Upper lobe of right lung (tissue), 1 donor: ENCODE measurements around the gene CPNE8. TPM values are rescaled to one million over a fixed set of nuclear protein-coding genes. Genes with fewer than 3 reads are reported as not detected.
"Not testable (repeated sequence)": the region's sequence is repeated elsewhere in the genome, so short reads cannot be mapped to it uniquely, and the experiment has no call there.

Experiments
- ATAC-seq: fragments of 200-7000 bp; cut with Tn5 transposase; one replicate; pipeline ENCODE4 v1.9.1; 2020; ENCODE audit warnings: mild to moderate bottlenecking, moderate library complexity
- DNase-seq: peaks from one replicate; pipeline ENCODE4 v3.0.0-alpha.2; 2020
- H3K27ac ChIP-seq: fragments of 200-600 bp; one replicate; pipeline ENCODE4 v1.8.0; 2022
- H3K27me3 ChIP-seq: fragments of 200-600 bp; one replicate; pipeline ENCODE4 v1.8.0; 2022; ENCODE audit warnings: mild to moderate bottlenecking
- H3K36me3 ChIP-seq: fragments of 200-600 bp; one replicate; pipeline ENCODE4 v1.8.0; 2022
- H3K4me1 ChIP-seq: fragments of 200-600 bp; one replicate; pipeline ENCODE4 v1.8.0; 2022
- H3K4me3 ChIP-seq: fragments of 200-600 bp; one replicate; pipeline ENCODE4 v1.8.0; 2022; ENCODE audit warnings: mild to moderate bottlenecking
- H3K9me3 ChIP-seq: fragments of 200-600 bp; one replicate; pipeline ENCODE4 v1.8.0; 2022
- intact Hi-C: fragments of 100-400 bp; cut with DNase I; formaldehyde crosslinking; loops from one replicate; pipeline ENCODE4 v1.11.0; 2022
- total RNA-seq: library from RNA; stranded (reverse); fragmentation: NEBNext Ultra II Directional; extraction: Animal tissue kit (Norgen Biotek cat#: 25700); gene quantifications from one replicate; pipeline ENCODE4 v1.2.1, GENCODE V29; 2021
- TF ChIP-seq, protein P1 (sequence below): fragments of 200-600 bp; IDR thresholded peaks from one replicate; pipeline ENCODE4 v1.8.0; 2022; ENCODE audit warnings: antibody characterized with exemption
- donor health status: DM: no; HTN: yes; CAD: no; lungs with severe emphysema.

Gene CPNE8
- total RNA-seq, 1 donor from 2014 or later = 32.1 TPM

DNA sequence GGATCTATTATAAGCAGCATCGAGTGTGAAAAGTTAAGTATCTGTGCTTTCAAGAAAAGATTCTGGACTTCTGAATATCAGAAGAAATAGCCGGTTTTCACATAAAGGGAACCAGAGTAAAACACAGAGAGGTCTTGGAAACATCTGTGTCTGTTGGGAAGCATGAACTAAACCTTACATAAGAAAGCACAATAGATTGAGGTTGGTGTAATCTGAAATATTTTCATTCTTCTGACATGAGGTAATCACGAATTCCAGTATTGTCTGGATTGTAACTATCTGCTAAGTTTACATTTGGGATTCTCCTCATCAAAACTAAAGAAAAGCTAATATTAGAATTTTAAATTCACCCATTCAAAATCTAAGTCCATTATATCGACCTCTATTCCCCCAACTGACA is 161.3 kb downstream of the CPNE8 start:
- no peaks in the 10 kb centered on the region for H3K4me1 ChIP-seq
- ATAC-seq = no peak
- no peak overlapping the region for H3K4me3 ChIP-seq
- no peaks in the 10 kb centered on the region for H3K27me3 ChIP-seq
- no peaks in the 10 kb centered on the region for H3K36me3 ChIP-seq
- DNase-seq = no peak
- H3K27ac ChIP-seq = no peak overlapping the region
- TF ChIP-seq, protein P1, sequence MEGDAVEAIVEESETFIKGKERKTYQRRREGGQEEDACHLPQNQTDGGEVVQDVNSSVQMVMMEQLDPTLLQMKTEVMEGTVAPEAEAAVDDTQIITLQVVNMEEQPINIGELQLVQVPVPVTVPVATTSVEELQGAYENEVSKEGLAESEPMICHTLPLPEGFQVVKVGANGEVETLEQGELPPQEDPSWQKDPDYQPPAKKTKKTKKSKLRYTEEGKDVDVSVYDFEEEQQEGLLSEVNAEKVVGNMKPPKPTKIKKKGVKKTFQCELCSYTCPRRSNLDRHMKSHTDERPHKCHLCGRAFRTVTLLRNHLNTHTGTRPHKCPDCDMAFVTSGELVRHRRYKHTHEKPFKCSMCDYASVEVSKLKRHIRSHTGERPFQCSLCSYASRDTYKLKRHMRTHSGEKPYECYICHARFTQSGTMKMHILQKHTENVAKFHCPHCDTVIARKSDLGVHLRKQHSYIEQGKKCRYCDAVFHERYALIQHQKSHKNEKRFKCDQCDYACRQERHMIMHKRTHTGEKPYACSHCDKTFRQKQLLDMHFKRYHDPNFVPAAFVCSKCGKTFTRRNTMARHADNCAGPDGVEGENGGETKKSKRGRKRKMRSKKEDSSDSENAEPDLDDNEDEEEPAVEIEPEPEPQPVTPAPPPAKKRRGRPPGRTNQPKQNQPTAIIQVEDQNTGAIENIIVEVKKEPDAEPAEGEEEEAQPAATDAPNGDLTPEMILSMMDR = no peak
- intact Hi-C loops = no loop called here
- no peaks in the 10 kb centered on the region for H3K9me3 ChIP-seq

DNA sequence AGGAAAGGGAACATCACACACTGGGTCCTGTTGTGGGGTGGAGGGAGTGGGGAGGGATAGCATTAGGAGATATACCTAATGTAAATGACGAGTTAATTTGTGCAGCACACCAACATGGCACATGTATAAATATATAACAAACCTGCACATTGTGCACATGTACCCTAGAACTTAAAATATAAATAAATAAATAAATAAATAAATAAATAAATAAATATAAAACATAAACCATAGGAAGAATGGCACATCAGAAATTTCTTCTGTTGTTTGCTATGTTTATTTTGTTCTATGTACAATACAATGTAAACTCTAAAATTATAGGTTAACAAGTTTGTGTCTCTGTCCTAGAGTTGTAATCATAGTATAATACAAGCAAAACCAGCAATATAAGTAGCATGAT is 162.9 kb downstream of the CPNE8 start:
- H3K27me3 ChIP-seq, intact Hi-C loops, H3K4me1 ChIP-seq, H3K27ac ChIP-seq, DNase-seq, H3K9me3 ChIP-seq, H3K4me3 ChIP-seq, ATAC-seq, H3K36me3 ChIP-seq: not testable (repeated sequence)

DNA sequence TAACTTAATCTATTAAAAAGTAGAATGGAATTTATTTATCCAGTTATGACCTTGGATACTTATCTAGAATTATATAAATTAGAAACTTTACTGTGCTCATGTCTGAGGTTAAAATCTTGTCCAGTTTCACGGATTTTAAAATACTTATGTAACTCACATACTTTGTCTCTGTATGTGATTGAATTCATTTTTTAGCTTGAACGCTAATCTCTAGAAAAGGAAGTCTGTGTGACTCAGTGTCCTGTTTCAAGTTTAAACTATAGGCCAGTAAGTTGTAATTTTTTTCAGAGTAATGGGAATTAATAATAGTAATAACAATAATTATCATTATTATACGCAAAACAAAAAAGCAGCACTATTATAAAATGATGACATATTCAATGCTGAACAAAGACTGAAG is 168.6 kb downstream of the CPNE8 start:
- intact Hi-C loops = no loop called here
- H3K9me3 ChIP-seq = no peaks in the 10 kb centered on the region
- no peaks in the 10 kb centered on the region for H3K36me3 ChIP-seq
- TF ChIP-seq, protein P1 = no peak
- H3K27ac ChIP-seq = no peak overlapping the region
- no peak for ATAC-seq
- H3K27me3 ChIP-seq = no peaks in the 10 kb centered on the region
- H3K4me1 ChIP-seq = no peaks in the 10 kb centered on the region
- DNase-seq = no peak
- no peak overlapping the region for H3K4me3 ChIP-seq

DNA sequence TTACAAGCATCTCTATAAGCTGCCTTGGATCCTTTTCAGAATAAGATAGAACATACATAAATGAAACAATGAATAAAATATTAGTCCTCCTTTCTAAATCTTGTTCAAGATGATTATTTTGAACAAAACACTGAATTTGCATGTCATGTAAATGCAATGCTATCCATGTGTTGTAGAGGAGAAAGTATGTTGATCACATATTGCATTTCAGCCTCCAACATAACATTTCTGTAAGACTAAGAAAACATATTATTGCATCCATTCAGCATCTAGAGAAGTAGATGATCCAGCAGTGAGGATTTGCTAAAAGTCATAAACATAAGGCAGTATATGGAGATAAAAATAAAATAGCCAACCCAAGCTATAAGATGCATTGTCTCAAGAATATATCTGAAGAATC is 172.6 kb downstream of the CPNE8 start:
- TF ChIP-seq, protein P1 = no peak
- no peak overlapping the region for H3K4me3 ChIP-seq
- H3K4me1 ChIP-seq = no peaks in the 10 kb centered on the region
- H3K27me3 ChIP-seq = no peaks in the 10 kb centered on the region
- H3K9me3 ChIP-seq = no peaks in the 10 kb centered on the region
- no peaks in the 10 kb centered on the region for H3K36me3 ChIP-seq
- ATAC-seq (no peak), DNase-seq (no peak)
- no peak overlapping the region for H3K27ac ChIP-seq
- intact Hi-C loops = no loop called here

DNA sequence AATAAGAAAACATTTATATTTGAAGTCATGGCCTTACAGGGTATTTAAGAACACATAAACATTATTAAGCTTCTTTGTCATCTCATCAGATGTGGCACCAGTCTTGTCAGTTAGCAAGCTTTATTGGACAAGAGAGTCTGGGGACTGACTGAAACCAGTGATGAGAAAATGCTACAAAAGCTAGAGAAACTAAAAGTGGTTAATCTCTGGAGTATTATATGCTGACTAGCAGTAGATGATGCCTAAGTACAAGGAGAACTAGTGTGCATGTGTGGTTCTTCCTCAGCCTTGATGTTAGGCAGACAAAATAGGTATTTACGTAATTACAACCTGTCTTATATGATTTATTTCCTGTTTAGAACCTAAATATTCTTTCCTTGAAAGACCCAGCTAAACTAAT is 176.5 kb downstream of the CPNE8 start:
- TF ChIP-seq, protein P1 = no peak
- no peaks in the 10 kb centered on the region for H3K4me1 ChIP-seq
- H3K4me3 ChIP-seq = no peak overlapping the region
- no peaks in the 10 kb centered on the region for H3K36me3 ChIP-seq
- DNase-seq (no peak), ATAC-seq (no peak)
- no peaks in the 10 kb centered on the region for H3K27me3 ChIP-seq
- no peak overlapping the region for H3K27ac ChIP-seq
- intact Hi-C loops = no loop called here
- no peaks in the 10 kb centered on the region for H3K9me3 ChIP-seq

DNA sequence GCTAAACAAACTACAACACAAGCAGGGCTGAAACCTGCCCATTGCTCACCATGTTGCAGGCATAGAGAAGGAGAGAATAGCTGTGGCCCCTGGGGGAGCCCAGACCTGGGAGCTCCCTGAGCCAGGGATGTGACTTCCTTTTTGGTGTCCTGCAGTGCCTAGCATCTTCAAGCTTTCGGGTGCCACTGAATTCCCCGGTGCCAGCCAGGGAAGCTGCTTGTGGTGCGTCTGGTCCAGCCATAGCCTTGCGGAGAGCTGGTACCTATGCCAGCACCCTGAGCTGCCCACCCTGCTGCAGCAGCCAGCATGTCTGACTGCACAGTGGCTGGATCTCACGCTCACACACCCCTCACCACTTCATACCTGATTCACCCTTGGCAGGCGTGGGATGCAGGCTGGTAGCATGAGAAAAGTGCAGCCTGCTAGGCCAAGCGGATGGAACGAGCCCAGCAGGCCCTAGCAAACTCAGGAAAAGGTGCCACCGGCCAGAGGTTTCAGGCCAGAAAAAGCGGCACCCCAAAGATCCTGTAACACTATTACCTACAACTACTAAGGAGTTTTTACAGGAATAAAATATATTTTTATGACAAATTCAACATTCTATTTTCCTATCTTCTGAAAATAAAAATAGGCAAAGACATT is 183.7 kb downstream of the CPNE8 start:
- Histone ChIP-seq H3K4me3 (no peak overlapping the region), H3K27ac (no peak overlapping the region), H3K27me3 (no peaks in the 10 kb centered on the region), H3K36me3 (peaks cover 13% of the 10 kb centered on the region), H3K9me3 (no peaks in the 10 kb centered on the region), H3K4me1 (no peaks in the 10 kb centered on the region)
- no peak for DNase-seq
- intact Hi-C loops = no loop called here
- no peak for ATAC-seq
- TF ChIP-seq, protein P1 = no peak
